Measurements from ENCODE around the gene CFB.

Gene CFB

DNA sequence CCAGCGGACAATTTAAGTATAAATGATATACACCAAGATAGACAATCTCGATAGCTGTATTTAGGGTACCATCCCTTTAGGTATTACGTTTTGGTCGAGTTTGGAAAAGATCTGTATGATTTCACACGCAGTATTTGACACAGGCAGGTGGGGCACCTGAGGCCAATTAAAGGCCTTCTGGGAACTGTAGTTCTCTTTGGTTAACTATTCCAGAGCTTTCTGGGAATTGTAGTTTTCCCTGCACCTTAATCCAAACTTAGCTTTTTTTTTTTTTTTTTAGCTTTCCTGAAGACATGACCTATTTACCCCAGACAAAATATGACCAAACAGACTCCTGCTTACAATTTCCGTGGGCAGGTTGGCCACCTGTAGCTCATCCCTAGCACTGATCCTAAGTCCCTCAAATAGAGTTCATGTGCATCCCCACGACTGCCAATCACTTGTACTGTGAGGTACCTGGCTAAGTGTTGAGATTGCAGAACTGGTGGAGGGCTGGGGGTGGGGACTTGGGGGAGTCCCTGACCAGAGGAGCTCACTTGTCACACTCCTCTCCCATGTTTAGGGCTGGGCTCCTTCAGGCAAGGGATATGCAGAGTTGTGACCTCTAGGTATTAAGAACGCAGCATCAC lies 47.4 kb upstream of the CFB start (continued):
- TF ChIP-seq, protein P1, sequence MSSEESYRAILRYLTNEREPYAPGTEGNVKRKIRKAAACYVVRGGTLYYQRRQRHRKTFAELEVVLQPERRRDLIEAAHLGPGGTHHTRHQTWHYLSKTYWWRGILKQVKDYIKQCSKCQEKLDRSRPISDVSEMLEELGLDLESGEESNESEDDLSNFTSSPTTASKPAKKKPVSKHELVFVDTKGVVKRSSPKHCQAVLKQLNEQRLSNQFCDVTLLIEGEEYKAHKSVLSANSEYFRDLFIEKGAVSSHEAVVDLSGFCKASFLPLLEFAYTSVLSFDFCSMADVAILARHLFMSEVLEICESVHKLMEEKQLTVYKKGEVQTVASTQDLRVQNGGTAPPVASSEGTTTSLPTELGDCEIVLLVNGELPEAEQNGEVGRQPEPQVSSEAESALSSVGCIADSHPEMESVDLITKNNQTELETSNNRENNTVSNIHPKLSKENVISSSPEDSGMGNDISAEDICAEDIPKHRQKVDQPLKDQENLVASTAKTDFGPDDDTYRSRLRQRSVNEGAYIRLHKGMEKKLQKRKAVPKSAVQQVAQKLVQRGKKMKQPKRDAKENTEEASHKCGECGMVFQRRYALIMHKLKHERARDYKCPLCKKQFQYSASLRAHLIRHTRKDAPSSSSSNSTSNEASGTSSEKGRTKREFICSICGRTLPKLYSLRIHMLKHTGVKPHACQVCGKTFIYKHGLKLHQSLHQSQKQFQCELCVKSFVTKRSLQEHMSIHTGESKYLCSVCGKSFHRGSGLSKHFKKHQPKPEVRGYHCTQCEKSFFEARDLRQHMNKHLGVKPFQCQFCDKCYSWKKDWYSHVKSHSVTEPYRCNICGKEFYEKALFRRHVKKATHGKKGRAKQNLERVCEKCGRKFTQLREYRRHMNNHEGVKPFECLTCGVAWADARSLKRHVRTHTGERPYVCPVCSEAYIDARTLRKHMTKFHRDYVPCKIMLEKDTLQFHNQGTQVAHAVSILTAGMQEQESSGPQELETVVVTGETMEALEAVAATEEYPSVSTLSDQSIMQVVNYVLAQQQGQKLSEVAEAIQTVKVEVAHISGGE (tag by site-specific recombination; conservative IDR thresholded peaks at IDR 0.05; ENCODE audit: low read depth), result 0 out of 2 replicates have a peak, but pooled peaks have one; percentile 22
- TF ChIP-seq ZEB2 (tag by site-specific recombination; IDR thresholded peaks at IDR 0.05), result peak; percentile 94
- TF ChIP-seq TRIM28 (IDR thresholded peaks at IDR 0.05; ENCODE audit: borderline replicate concordance, low read length), result no peak
- no peak for TF ChIP-seq KLF9 (tag by site-specific recombination; IDR thresholded peaks at IDR 0.05; ENCODE audit: low read depth)
- no peak for TF ChIP-seq ZNF48 (tag by site-specific recombination; IDR thresholded peaks at IDR 0.05)
- TF ChIP-seq KLF10 (tag by site-specific recombination; IDR thresholded peaks at IDR 0.05), result peak; percentile 54
- TF ChIP-seq ZNF112 (tag by site-specific recombination; IDR thresholded peaks at IDR 0.05), result no peak
- 0 out of 2 replicates have a peak, but pooled peaks have one; percentile 3 for TF ChIP-seq ZNF654 (tag by site-specific recombination; IDR thresholded peaks at IDR 0.05; ENCODE audit: low read depth)
- TF ChIP-seq, protein P2, sequence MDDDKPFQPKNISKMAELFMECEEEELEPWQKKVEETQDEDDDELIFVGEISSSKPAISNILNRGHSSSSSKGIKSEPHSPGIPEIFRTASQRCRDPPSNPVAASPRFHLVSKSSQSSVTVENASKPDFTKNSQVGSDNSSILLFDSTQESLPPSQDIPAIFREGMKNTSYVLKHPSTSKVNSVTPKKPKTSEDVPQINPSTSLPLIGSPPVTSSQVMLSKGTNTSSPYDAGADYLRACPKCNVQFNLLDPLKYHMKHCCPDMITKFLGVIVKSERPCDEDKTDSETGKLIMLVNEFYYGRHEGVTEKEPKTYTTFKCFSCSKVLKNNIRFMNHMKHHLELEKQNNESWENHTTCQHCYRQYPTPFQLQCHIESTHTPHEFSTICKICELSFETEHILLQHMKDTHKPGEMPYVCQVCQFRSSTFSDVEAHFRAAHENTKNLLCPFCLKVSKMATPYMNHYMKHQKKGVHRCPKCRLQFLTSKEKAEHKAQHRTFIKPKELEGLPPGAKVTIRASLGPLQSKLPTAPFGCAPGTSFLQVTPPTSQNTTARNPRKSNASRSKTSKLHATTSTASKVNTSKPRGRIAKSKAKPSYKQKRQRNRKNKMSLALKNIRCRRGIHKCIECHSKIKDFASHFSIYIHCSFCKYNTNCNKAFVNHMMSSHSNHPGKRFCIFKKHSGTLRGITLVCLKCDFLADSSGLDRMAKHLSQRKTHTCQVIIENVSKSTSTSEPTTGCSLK (tag by site-specific recombination; IDR thresholded peaks at IDR 0.05), result no peak
- TF ChIP-seq YY2 (tag by site-specific recombination; IDR thresholded peaks at IDR 0.05), result no peak
- TF ChIP-seq ZNF514 (tag by site-specific recombination; IDR thresholded peaks at IDR 0.05), result no peak
- no peak for TF ChIP-seq BCL11A (tag by site-specific recombination; IDR thresholded peaks at IDR 0.05; ENCODE audit: low read depth)
- peak; percentile 91 for TF ChIP-seq SCRT2 (tag by site-specific recombination; IDR thresholded peaks at IDR 0.05)
- TF ChIP-seq ZNF16 (tag by site-specific recombination; IDR thresholded peaks at IDR 0.05; ENCODE audit: low read depth), result no peak
- no peak for TF ChIP-seq ZNF530 (tag by site-specific recombination; IDR thresholded peaks at IDR 0.05; ENCODE audit: low read depth)
- TF ChIP-seq KLF8 (tag by site-specific recombination; IDR thresholded peaks at IDR 0.05), result peak; percentile 81
- TF ChIP-seq ZNF175 (tag by site-specific recombination; IDR thresholded peaks at IDR 0.05), result no peak
- TF ChIP-seq, protein P3, sequence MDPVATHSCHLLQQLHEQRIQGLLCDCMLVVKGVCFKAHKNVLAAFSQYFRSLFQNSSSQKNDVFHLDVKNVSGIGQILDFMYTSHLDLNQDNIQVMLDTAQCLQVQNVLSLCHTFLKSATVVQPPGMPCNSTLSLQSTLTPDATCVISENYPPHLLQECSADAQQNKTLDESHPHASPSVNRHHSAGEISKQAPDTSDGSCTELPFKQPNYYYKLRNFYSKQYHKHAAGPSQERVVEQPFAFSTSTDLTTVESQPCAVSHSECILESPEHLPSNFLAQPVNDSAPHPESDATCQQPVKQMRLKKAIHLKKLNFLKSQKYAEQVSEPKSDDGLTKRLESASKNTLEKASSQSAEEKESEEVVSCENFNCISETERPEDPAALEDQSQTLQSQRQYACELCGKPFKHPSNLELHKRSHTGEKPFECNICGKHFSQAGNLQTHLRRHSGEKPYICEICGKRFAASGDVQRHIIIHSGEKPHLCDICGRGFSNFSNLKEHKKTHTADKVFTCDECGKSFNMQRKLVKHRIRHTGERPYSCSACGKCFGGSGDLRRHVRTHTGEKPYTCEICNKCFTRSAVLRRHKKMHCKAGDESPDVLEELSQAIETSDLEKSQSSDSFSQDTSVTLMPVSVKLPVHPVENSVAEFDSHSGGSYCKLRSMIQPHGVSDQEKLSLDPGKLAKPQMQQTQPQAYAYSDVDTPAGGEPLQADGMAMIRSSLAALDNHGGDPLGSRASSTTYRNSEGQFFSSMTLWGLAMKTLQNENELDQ (tag by site-specific recombination; IDR thresholded peaks at IDR 0.05; ENCODE audit: low read depth), result no peak
- TF ChIP-seq, protein P4, sequence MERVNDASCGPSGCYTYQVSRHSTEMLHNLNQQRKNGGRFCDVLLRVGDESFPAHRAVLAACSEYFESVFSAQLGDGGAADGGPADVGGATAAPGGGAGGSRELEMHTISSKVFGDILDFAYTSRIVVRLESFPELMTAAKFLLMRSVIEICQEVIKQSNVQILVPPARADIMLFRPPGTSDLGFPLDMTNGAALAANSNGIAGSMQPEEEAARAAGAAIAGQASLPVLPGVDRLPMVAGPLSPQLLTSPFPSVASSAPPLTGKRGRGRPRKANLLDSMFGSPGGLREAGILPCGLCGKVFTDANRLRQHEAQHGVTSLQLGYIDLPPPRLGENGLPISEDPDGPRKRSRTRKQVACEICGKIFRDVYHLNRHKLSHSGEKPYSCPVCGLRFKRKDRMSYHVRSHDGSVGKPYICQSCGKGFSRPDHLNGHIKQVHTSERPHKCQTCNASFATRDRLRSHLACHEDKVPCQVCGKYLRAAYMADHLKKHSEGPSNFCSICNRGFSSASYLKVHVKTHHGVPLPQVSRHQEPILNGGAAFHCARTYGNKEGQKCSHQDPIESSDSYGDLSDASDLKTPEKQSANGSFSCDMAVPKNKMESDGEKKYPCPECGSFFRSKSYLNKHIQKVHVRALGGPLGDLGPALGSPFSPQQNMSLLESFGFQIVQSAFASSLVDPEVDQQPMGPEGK (tag by site-specific recombination; IDR thresholded peaks at IDR 0.05), result peak; percentile 40; the same call in 1 of the 2 replicates
- TF ChIP-seq, protein P5, sequence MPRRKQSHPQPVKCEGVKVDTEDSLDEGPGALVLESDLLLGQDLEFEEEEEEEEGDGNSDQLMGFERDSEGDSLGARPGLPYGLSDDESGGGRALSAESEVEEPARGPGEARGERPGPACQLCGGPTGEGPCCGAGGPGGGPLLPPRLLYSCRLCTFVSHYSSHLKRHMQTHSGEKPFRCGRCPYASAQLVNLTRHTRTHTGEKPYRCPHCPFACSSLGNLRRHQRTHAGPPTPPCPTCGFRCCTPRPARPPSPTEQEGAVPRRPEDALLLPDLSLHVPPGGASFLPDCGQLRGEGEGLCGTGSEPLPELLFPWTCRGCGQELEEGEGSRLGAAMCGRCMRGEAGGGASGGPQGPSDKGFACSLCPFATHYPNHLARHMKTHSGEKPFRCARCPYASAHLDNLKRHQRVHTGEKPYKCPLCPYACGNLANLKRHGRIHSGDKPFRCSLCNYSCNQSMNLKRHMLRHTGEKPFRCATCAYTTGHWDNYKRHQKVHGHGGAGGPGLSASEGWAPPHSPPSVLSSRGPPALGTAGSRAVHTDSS (tag by site-specific recombination; IDR thresholded peaks at IDR 0.05), result peak; percentile 8; the same call in 1 of the 2 replicates
- no peak for TF ChIP-seq ZNF169 (tag by site-specific recombination; IDR thresholded peaks at IDR 0.05)
- peak; percentile 97 for TF ChIP-seq ZNF76 (tag by site-specific recombination; IDR thresholded peaks at IDR 0.05; ENCODE audit: borderline replicate concordance, low read depth)
- TF ChIP-seq, protein P6, sequence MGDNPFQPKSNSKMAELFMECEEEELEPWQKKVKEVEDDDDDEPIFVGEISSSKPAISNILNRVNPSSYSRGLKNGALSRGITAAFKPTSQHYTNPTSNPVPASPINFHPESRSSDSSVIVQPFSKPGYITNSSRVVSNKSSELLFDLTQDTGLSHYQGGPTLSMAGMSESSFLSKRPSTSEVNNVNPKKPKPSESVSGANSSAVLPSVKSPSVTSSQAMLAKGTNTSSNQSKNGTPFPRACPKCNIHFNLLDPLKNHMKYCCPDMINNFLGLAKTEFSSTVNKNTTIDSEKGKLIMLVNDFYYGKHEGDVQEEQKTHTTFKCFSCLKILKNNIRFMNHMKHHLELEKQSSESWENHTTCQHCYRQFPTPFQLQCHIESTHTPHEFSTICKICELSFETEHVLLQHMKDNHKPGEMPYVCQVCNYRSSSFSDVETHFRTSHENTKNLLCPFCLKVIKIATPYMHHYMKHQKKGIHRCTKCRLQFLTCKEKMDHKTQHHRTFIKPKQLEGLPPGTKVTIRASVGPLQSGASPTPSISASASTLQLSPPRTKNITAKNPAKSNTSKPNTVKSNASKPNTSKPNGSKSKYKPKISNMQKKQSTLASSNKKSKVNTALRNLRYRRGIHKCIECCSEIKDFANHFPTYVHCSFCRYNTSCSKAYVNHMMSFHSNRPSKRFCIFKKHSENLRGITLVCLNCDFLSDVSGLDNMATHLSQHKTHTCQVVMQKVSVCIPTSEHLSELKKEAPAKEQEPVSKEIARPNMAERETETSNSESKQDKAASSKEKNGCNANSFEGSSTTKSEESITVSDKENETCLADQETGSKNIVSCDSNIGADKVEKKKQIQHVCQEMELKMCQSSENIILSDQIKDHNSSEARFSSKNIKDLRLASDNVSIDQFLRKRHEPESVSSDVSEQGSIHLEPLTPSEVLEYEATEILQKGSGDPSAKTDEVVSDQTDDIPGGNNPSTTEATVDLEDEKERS (tag by site-specific recombination; IDR thresholded peaks at IDR 0.05), result no peak
- TF ChIP-seq ZFP69B (tag by site-specific recombination; IDR thresholded peaks at IDR 0.05), result no peak

All from HEK293 (cell line).